ENCODE data around the gene ABL1.

The ABL1 gene

GRCh38 chr9:130833031-130833990, 1.7 kb upstream of the ABL1 start (continued):
- TF ChIP-seq, protein P1, sequence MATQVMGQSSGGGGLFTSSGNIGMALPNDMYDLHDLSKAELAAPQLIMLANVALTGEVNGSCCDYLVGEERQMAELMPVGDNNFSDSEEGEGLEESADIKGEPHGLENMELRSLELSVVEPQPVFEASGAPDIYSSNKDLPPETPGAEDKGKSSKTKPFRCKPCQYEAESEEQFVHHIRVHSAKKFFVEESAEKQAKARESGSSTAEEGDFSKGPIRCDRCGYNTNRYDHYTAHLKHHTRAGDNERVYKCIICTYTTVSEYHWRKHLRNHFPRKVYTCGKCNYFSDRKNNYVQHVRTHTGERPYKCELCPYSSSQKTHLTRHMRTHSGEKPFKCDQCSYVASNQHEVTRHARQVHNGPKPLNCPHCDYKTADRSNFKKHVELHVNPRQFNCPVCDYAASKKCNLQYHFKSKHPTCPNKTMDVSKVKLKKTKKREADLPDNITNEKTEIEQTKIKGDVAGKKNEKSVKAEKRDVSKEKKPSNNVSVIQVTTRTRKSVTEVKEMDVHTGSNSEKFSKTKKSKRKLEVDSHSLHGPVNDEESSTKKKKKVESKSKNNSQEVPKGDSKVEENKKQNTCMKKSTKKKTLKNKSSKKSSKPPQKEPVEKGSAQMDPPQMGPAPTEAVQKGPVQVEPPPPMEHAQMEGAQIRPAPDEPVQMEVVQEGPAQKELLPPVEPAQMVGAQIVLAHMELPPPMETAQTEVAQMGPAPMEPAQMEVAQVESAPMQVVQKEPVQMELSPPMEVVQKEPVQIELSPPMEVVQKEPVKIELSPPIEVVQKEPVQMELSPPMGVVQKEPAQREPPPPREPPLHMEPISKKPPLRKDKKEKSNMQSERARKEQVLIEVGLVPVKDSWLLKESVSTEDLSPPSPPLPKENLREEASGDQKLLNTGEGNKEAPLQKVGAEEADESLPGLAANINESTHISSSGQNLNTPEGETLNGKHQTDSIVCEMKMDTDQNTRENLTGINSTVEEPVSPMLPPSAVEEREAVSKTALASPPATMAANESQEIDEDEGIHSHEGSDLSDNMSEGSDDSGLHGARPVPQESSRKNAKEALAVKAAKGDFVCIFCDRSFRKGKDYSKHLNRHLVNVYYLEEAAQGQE (tag by site-specific recombination; IDR thresholded peaks at IDR 0.05): peak; percentile 44
- TF ChIP-seq ZNF169 (tag by site-specific recombination; IDR thresholded peaks at IDR 0.05) (no peak), ZNF10 (tag by site-specific recombination; IDR thresholded peaks at IDR 0.05) (no peak), BCL11A (tag by site-specific recombination; IDR thresholded peaks at IDR 0.05; ENCODE audit: low read depth) (0 out of 2 replicates have a peak, but pooled peaks have one; percentile 38), ZNF266 (tag by site-specific recombination; IDR thresholded peaks at IDR 0.05; ENCODE audit: low read depth) (no peak), YY2 (tag by site-specific recombination; IDR thresholded peaks at IDR 0.05) (no peak), ZXDB (tag by site-specific recombination; IDR thresholded peaks at IDR 0.05) (peak; percentile 92)
- TF ChIP-seq, protein P2, sequence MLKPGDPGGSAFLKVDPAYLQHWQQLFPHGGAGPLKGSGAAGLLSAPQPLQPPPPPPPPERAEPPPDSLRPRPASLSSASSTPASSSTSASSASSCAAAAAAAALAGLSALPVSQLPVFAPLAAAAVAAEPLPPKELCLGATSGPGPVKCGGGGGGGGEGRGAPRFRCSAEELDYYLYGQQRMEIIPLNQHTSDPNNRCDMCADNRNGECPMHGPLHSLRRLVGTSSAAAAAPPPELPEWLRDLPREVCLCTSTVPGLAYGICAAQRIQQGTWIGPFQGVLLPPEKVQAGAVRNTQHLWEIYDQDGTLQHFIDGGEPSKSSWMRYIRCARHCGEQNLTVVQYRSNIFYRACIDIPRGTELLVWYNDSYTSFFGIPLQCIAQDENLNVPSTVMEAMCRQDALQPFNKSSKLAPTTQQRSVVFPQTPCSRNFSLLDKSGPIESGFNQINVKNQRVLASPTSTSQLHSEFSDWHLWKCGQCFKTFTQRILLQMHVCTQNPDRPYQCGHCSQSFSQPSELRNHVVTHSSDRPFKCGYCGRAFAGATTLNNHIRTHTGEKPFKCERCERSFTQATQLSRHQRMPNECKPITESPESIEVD (tag by site-specific recombination; IDR thresholded peaks at IDR 0.05): no peak
- TF ChIP-seq, protein P3, sequence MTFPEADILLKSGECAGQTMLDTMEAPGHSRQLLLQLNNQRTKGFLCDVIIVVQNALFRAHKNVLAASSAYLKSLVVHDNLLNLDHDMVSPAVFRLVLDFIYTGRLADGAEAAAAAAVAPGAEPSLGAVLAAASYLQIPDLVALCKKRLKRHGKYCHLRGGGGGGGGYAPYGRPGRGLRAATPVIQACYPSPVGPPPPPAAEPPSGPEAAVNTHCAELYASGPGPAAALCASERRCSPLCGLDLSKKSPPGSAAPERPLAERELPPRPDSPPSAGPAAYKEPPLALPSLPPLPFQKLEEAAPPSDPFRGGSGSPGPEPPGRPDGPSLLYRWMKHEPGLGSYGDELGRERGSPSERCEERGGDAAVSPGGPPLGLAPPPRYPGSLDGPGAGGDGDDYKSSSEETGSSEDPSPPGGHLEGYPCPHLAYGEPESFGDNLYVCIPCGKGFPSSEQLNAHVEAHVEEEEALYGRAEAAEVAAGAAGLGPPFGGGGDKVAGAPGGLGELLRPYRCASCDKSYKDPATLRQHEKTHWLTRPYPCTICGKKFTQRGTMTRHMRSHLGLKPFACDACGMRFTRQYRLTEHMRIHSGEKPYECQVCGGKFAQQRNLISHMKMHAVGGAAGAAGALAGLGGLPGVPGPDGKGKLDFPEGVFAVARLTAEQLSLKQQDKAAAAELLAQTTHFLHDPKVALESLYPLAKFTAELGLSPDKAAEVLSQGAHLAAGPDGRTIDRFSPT (tag by site-specific recombination; IDR thresholded peaks at IDR 0.05): no peak

DNA sequence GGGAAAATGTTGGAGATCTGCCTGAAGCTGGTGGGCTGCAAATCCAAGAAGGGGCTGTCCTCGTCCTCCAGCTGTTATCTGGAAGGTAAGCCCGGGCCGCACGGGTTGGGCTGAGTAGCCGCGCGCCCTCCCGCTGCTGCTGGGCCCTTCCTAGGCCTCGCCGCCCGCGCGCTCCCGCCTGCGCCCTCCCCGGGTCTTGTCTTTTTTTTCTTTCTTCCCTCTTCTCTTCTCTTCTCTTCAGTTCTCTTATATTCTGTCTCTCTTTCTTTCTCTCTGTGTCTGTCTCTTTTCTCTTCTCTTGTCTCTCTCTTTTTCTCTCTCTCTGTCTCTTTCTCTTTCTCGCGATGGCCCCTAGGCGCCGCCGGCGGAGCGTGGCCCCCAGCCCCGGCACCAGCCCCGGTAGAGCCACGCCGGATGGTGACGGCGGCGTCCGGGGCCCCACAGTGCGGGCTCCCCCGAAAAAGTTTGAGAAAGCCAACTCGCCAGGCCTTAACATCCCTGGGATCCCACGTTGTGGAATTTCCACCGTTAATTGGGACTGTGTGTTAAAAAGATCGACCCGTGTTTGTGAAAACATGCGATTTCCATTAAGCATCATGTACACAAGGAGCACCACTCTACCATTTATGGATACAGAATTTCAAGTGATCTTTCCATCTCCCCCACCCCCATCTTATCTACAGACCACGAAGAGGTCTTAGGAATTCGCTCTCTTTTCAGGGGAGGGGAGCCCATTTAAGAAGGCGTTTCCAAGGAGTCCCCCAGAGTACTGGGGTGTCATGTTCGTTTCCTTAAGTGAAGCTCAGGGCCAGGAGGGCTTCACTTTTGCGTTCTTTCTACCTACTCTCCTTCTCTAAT, 616 bp downstream of the ABL1 start:
- peak overlapping the region; percentile 73 for H3K27ac ChIP-seq (ENCODE audit: extremely low read depth, low read depth, low read length)
- ChIA-PET CTCF (interaction anchor here (0.7 to 2.1 kb wide), 9 partner anchors 10 to 135 kb away, joined by 3 to 6 read pairs (median 4); no protein-coding TSS in a partner anchor), POLR2A (interaction anchor here (0.6 to 2.4 kb wide), 6 partner anchors 11 to 61 kb away, joined by 4 to 17 read pairs (median 6); no protein-coding TSS in a partner anchor)
- H3K9me3 ChIP-seq (ENCODE audit: control insufficient read depth, insufficient read depth, low read depth, low read length): no peaks in the 10 kb centered on the region
- peaks cover 6% of the 10 kb centered on the region for H3K4me1 ChIP-seq (ENCODE audit: control insufficient read depth, insufficient read depth, low read length)
- H3K36me3 ChIP-seq (ENCODE audit: control insufficient read depth in 2 of 2, insufficient read depth in 1 of 2, low read length in 2 of 2): no peaks in the 10 kb centered on the region
- peak overlapping the region; percentile 75 for H3K4me3 ChIP-seq (ENCODE audit: low read depth, low read length)
- TF ChIP-seq ZNF561 (tag by site-specific recombination; IDR thresholded peaks at IDR 0.05; ENCODE audit: borderline replicate concordance): 0 out of 2 replicates have a peak, but pooled peaks have one; percentile 11
- no peak for TF ChIP-seq ZNF558 (tag by site-specific recombination; IDR thresholded peaks at IDR 0.05)
- TF ChIP-seq, protein P4, sequence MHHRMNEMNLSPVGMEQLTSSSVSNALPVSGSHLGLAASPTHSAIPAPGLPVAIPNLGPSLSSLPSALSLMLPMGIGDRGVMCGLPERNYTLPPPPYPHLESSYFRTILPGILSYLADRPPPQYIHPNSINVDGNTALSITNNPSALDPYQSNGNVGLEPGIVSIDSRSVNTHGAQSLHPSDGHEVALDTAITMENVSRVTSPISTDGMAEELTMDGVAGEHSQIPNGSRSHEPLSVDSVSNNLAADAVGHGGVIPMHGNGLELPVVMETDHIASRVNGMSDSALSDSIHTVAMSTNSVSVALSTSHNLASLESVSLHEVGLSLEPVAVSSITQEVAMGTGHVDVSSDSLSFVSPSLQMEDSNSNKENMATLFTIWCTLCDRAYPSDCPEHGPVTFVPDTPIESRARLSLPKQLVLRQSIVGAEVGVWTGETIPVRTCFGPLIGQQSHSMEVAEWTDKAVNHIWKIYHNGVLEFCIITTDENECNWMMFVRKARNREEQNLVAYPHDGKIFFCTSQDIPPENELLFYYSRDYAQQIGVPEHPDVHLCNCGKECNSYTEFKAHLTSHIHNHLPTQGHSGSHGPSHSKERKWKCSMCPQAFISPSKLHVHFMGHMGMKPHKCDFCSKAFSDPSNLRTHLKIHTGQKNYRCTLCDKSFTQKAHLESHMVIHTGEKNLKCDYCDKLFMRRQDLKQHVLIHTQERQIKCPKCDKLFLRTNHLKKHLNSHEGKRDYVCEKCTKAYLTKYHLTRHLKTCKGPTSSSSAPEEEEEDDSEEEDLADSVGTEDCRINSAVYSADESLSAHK (tag by site-specific recombination; IDR thresholded peaks at IDR 0.05): peak; percentile 48; the same call in 1 of the 2 replicates
- 0 out of 2 replicates have a peak, but pooled peaks have one; percentile 49 for TF ChIP-seq ZNF610 (tag by site-specific recombination; IDR thresholded peaks at IDR 0.05; ENCODE audit: borderline replicate concordance)
- no peak for TF ChIP-seq ZNF621 (tag by site-specific recombination; IDR thresholded peaks at IDR 0.05)
- TF ChIP-seq, protein P5, sequence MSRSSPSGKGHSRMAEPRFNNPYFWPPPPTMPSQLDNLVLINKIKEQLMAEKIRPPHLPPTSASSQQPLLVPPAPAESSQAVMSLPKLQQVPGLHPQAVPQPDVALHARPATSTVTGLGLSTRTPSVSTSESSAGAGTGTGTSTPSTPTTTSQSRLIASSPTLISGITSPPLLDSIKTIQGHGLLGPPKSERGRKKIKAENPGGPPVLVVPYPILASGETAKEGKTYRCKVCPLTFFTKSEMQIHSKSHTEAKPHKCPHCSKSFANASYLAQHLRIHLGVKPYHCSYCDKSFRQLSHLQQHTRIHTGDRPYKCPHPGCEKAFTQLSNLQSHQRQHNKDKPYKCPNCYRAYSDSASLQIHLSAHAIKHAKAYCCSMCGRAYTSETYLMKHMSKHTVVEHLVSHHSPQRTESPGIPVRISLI (tag by site-specific recombination; IDR thresholded peaks at IDR 0.05): 0 out of 2 replicates have a peak, but pooled peaks have one; percentile 19
- TF ChIP-seq ZFP37 (tag by site-specific recombination; IDR thresholded peaks at IDR 0.05): peak; percentile 90
- no peak for TF ChIP-seq MEIS1 (CRISPR knock-in tag; IDR thresholded peaks at IDR 0.05; ENCODE audit: borderline replicate concordance)
- TF ChIP-seq, protein P6, sequence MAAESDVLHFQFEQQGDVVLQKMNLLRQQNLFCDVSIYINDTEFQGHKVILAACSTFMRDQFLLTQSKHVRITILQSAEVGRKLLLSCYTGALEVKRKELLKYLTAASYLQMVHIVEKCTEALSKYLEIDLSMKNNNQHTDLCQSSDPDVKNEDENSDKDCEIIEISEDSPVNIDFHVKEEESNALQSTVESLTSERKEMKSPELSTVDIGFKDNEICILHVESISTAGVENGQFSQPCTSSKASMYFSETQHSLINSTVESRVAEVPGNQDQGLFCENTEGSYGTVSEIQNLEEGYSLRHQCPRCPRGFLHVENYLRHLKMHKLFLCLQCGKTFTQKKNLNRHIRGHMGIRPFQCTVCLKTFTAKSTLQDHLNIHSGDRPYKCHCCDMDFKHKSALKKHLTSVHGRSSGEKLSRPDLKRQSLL (tag by site-specific recombination; IDR thresholded peaks at IDR 0.05): no peak
- TF ChIP-seq ZNF404 (tag by site-specific recombination; IDR thresholded peaks at IDR 0.05): no peak
- TF ChIP-seq KLF8 (tag by site-specific recombination; IDR thresholded peaks at IDR 0.05): peak; percentile 79

All from HEK293 (cell line).